Uterus (tissue), 2 donors: ENCODE measurements around the gene ACSM3.

Experiments
- CTCF ChIP-seq, 4 experiments: fragments of 200-600 bp in 2 of 4; fragments of 450-650 bp in 2 of 4; sonication (generic) in 2 of 4; IDR thresholded peaks; one replicate each; pipeline ENCODE4 v1.5.1; 2016 to 2019; ENCODE audit warnings: antibody characterized with exemption in 4 of 4, mild to moderate bottlenecking in 2 of 4, moderate library complexity in 1 of 4
- POLR2A ChIP-seq, 2 donors: fragments of 450-650 bp; IDR thresholded peaks; one replicate each; pipeline ENCODE4 v1.6.1; 2016; ENCODE audit warnings: antibody characterized with exemption in 2 of 2, mild to moderate bottlenecking in 1 of 2, moderate library complexity in 1 of 2

GRCh38 chr16:20741554-20742285 lies 22.1 kb upstream of the ACSM3 start, which contains the start of gene THUMPD1:
- TF ChIP-seq CTCF (IDR thresholded peaks at IDR 0.05) (peak in 2 of 4 experiments; percentile 12 to 17), POLR2A (IDR thresholded peaks at IDR 0.05) (peak; percentile 55 to 84)
